Vagina (tissue), 2 donors: ENCODE results near the gene FAM177A1. TPM values are rescaled to one million over a fixed set of nuclear protein-coding genes. Genes with fewer than 3 reads are reported as not detected.
"Not testable (repeated sequence)": the region's sequence is repeated elsewhere in the genome, so short reads cannot be mapped to it uniquely, and the experiment has no call there.

Experiments used
- DNase-seq, 2 donors: peaks; one replicate each; pipeline ENCODE4 v3.0.0-alpha.2; 2017; ENCODE audit errors: extremely low spot score in 2 of 2
- H3K27ac ChIP-seq: fragments of 200-600 bp; sonication (generic); one replicate; pipeline ENCODE4 v1.5.1; 2019
- H3K27me3 ChIP-seq: fragments of 200-600 bp; sonication (generic); one replicate; pipeline ENCODE4 v1.5.1; 2019
- H3K36me3 ChIP-seq, 2 donors: fragments of 200-600 bp; sonication (generic); one replicate each; pipeline ENCODE4 v1.5.1; 2017 to 2019
- H3K4me1 ChIP-seq: fragments of 200-600 bp; sonication (generic); one replicate; pipeline ENCODE4 v1.5.1; 2019
- H3K4me3 ChIP-seq, 2 donors: fragments of 200-600 bp; sonication (generic); 1 replicate in 1 of 2; 2 replicates in 1 of 2; pipeline ENCODE4 v1.5.1; 2016 to 2019
- H3K9me3 ChIP-seq: fragments of 200-600 bp; sonication (generic); one replicate; pipeline ENCODE4 v1.5.1; 2019
- CTCF ChIP-seq, 3 experiments: fragments of 450-650 bp in 2 of 3; fragments of 200-600 bp in 1 of 3; sonication (generic) in 1 of 3; IDR thresholded peaks; one replicate each; pipeline ENCODE4 v1.5.1; 2017 to 2019; ENCODE audit warnings: antibody characterized with exemption in 3 of 3, mild to moderate bottlenecking in 2 of 3, moderate library complexity in 2 of 3
- POLR2A ChIP-seq, 2 donors: fragments of 450-650 bp; IDR thresholded peaks; one replicate each; pipeline ENCODE4 v1.6.1; 2017; ENCODE audit warnings: antibody characterized with exemption in 2 of 2, mild to moderate bottlenecking in 2 of 2, moderate library complexity in 2 of 2
- POLR2AphosphoS5 ChIP-seq, 2 donors: sonication (generic); formaldehyde crosslinking; IDR thresholded peaks; one replicate each; pipeline ENCODE4 v1.9.0; 2017; ENCODE audit warnings: antibody characterized with exemption in 2 of 2, mild to moderate bottlenecking in 2 of 2, low read depth in 1 of 2; ENCODE audit not compliant: insufficient read depth in 1 of 2
- intact Hi-C: fragments of 100-400 bp; cut with DNase I; formaldehyde crosslinking; loops from one replicate; pipeline ENCODE4 v1.15.1; 2023
- total RNA-seq: library from RNA; depleted of rRNA; stranded (reverse); fragments of >200 nt; gene quantifications from one replicate; pipeline ENCODE4 v1.2.3, GENCODE V29; 2016

Gene FAM177A1
- total RNA-seq, 1 donor from 2014 or later: 41.3 TPM

GRCh38 chr14:35047976-35048513, 2.0 kb downstream of the FAM177A1 start:
- no peak overlapping the region for H3K4me3 ChIP-seq
- H3K27me3 ChIP-seq: no peaks in the 10 kb centered on the region
- H3K27ac ChIP-seq: no peak overlapping the region
- TF ChIP-seq POLR2AphosphoS5 (IDR thresholded peaks at IDR 0.05; ENCODE audit: insufficient read depth in 1 of 2, low read depth in 1 of 2): no peak
- TF ChIP-seq CTCF (IDR thresholded peaks at IDR 0.05): no peak
- no peak for TF ChIP-seq POLR2A (IDR thresholded peaks at IDR 0.05)
- no peak for DNase-seq
- no peaks in the 10 kb centered on the region for H3K9me3 ChIP-seq
- intact Hi-C loops: loop anchor here (2.0 to 10.0 kb wide), 4 partner anchors 65 to 247 kb away; partner anchors contain the start of genes BAZ1A, PPP2R3C, PRORP and PSMA6
- H3K36me3 ChIP-seq: no peaks in the 10 kb centered on the region
- peaks cover 31% of the 10 kb centered on the region for H3K4me1 ChIP-seq

- Histone ChIP-seq H3K9me3 (no peaks in the 10 kb centered on the region), H3K27ac (no peak overlapping the region), H3K36me3 (peaks cover 0 to 9% of the 10 kb centered on the region in 2 donors), H3K4me1 (peaks cover 31% of the 10 kb centered on the region), H3K27me3 (no peaks in the 10 kb centered on the region), H3K4me3 (no peak overlapping the region)
- TF ChIP-seq POLR2AphosphoS5 (IDR thresholded peaks at IDR 0.05; ENCODE audit: insufficient read depth in 1 of 2, low read depth in 1 of 2) (no peak), POLR2A (IDR thresholded peaks at IDR 0.05) (no peak), CTCF (IDR thresholded peaks at IDR 0.05) (no peak)
- DNase-seq: no peak
- intact Hi-C loops: no loop called here
Measured at GRCh38 chr14:35050652-35051051, 4.6 kb downstream of the FAM177A1 start.

DNA sequence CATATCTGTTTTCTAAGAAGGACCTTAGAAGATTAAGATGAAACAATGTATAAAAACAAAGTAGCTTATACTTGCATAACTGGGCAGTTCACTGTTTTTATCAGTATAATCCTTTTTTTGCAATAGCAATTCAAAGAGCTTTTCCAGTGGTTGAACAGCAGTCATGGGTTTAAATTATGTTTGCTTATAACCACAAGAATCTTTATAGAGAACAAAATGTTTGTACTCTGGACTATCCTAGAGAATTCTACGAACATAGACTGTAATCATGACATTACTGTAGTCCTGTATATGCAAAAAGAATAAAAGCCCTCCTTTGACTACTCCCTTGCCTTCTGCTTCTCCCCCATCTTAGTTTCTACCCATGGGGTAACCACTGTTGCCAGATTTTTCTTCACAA, 5.7 kb downstream of the FAM177A1 start:
- H3K36me3 ChIP-seq: peaks cover 0 to 9% of the 10 kb centered on the region in 2 donors
- H3K9me3 ChIP-seq: no peaks in the 10 kb centered on the region
- intact Hi-C loops: no loop called here
- no peak overlapping the region for H3K27ac ChIP-seq
- TF ChIP-seq CTCF (IDR thresholded peaks at IDR 0.05): no peak
- TF ChIP-seq POLR2A (IDR thresholded peaks at IDR 0.05): no peak
- no peak for TF ChIP-seq POLR2AphosphoS5 (IDR thresholded peaks at IDR 0.05; ENCODE audit: insufficient read depth in 1 of 2, low read depth in 1 of 2)
- H3K4me3 ChIP-seq: no peak overlapping the region
- no peak for DNase-seq
- H3K4me1 ChIP-seq: peaks cover 36% of the 10 kb centered on the region
- no peaks in the 10 kb centered on the region for H3K27me3 ChIP-seq

GRCh38 chr14:35052637-35053036, 6.6 kb downstream of the FAM177A1 start:
- Histone ChIP-seq H3K9me3 (no peaks in the 10 kb centered on the region), H3K27ac (no peak overlapping the region), H3K4me1 (peaks cover 27% of the 10 kb centered on the region), H3K4me3 (no peak overlapping the region), H3K27me3 (no peaks in the 10 kb centered on the region), H3K36me3 (peaks cover 0 to 9% of the 10 kb centered on the region in 2 donors)
- no peak for DNase-seq
- TF ChIP-seq POLR2AphosphoS5 (IDR thresholded peaks at IDR 0.05; ENCODE audit: insufficient read depth in 1 of 2, low read depth in 1 of 2) (no peak), CTCF (IDR thresholded peaks at IDR 0.05) (no peak), POLR2A (IDR thresholded peaks at IDR 0.05) (no peak)
- intact Hi-C loops: no loop called here

GRCh38 chr14:35061113-35061791, 15.2 kb downstream of the FAM177A1 start:
- H3K27ac ChIP-seq, H3K9me3 ChIP-seq, H3K4me1 ChIP-seq, DNase-seq, H3K4me3 ChIP-seq, H3K27me3 ChIP-seq, intact Hi-C loops: not testable (repeated sequence)
- peaks cover 0 to 22% of the 10 kb centered on the region in 2 donors for H3K36me3 ChIP-seq

GRCh38 chr14:35065731-35066130, 19.7 kb downstream of the FAM177A1 start:
- H3K27ac ChIP-seq, H3K4me1 ChIP-seq, H3K9me3 ChIP-seq, DNase-seq, intact Hi-C loops, H3K27me3 ChIP-seq, H3K4me3 ChIP-seq: not testable (repeated sequence)
- H3K36me3 ChIP-seq: peaks cover 0 to 14% of the 10 kb centered on the region in 2 donors
